DMS153 treated with DMSO at 0.1 percent for 48 hours (cell line): ENCODE measurements around the gene PUM2.
A peak's percentile ranks its signal among the peaks of the same experiment; 100 is the strongest.
"Not testable (repeated sequence)": the region's sequence is repeated elsewhere in the genome, so short reads cannot be mapped to it uniquely, and the experiment has no call there.

Source experiments
- DNase-seq: peaks from one replicate; lab custom pipeline; 2025; ENCODE audit not compliant: unreplicated experiment; lab: John Stamatoyannopoulos, UW

The PUM2 gene

DNA sequence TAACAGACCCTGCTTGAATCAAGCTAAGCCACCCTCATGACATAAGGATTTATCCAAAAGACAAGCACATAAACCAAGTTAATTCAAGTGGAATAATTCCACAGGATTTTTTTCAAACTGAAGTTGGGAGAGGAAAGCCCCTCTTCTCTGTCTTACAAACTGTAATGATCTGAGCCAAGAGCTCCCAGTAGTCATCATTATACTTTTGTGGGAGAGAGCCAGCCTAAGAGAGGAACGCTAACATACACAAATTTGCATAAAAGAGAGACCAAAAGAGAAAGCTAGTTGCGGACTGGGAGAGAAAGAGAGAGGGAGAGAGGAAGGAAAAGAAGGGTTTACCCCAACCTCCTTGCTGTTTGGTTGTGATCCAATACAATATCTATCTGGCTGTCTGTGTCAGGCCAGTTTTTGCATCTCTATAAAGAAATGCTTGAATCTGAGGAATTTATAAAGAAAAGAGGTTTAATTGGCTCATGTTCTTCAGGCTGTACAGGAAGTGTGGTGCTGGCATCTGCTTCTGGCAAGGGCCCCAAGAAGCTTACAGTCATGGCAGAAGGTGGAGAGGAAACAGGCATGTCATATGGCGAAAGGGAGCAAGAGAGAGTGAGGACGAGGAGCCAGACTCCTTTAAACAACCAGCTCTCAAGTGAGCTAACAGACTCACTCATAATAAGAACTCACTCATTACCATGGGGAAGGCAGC lies 20.8 kb upstream of the PUM2 start:
- no peak for DNase-seq

DNA sequence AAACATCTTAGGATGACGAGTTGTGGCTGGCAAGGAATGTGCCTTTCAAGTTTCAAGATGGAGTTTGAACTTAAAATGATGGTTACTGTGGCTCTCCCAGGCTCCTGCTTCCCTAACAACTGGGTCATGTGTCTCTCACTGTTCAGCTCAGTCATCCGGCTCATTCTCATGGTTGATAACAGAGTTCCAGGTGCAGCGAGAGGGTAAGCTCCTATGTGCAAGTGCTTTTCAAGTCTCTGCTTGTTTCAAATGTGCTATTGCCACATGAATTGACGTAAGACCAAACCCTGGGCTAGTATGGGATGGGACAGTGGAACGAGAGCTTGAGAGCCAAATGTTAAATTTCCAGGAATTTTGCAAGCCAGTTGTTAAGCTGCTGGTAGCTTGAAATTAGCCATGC lies 19.5 kb upstream of the PUM2 start:
- DNase-seq: no peak

- no peak for DNase-seq
Observed at GRCh38 chr2:20369366-20369765, 18.7 kb upstream of the PUM2 start.

DNA sequence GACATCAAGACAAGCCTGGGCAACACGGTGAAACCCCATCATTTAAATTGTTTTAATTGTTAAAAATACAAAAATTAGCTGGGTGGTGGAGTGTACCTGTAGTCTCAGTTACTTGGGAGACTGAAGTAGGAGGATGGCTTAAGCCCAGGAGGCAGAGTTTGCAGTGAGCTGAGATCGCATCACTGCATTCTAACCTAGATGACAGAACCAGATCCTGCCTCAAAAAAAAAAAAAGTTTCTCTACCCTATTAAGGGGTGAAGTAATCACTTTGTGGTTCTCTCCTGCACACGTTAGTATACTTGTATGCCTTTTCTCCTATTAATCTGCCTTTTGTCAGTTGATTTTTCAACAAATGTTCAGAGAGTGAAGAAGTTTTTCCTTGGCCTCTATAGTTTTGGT lies 18.1 kb upstream of the PUM2 start:
- no peak for DNase-seq

DNA sequence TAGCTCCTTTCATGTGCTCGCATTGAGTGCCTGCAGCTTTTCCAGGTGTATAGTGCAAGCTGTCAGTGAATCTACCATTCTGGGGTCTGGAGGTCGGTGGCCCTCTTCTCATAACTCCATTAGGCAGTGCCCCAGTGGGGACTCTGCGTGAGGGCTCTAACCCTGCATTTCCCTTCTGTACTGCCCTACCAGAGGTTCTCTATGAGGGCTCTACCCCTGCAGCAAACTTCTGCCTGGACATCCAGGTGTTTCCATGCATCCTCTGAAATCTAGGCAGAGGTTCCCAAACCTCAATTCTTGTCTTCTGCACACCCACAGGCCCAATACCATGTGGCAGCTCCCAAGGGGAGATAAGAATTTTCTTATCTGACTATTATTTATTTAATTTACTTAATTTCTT lies 17.3 kb upstream of the PUM2 start:
- not testable (repeated sequence) for DNase-seq

- DNase-seq: no peak
Observed at GRCh38 chr2:20366672-20367116, 16.1 kb upstream of the PUM2 start.

DNA sequence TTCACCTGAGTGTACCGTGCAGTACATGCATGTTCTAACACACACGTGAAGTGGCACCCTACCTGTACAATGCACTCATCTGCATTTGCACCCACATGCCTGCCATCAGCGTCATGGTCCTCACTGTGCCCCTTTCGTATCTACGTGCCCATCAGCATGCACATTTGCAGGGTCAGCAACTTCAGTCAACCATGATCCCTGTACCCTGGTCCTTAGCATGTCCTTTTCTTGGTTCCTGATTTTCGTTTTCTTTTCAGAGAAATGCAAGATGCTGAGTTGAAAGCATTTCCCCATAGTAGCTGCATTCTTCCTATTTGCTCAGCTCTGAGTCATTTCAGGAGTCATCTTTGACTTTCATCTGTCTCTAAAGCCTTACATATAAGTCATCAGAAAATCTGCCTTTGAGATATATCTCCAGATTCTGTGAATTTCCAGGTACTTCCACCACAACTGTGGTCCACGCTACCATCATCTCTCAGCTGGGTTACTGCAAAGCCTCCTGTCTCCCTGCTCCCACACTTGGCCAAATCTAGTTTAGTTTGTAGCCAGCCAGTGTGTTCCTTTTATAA lies 14.7 kb upstream of the PUM2 start:
- DNase-seq: no peak

GRCh38 chr2:20363578-20363977 lies 12.9 kb upstream of the PUM2 start:
- DNase-seq: no peak

DNA sequence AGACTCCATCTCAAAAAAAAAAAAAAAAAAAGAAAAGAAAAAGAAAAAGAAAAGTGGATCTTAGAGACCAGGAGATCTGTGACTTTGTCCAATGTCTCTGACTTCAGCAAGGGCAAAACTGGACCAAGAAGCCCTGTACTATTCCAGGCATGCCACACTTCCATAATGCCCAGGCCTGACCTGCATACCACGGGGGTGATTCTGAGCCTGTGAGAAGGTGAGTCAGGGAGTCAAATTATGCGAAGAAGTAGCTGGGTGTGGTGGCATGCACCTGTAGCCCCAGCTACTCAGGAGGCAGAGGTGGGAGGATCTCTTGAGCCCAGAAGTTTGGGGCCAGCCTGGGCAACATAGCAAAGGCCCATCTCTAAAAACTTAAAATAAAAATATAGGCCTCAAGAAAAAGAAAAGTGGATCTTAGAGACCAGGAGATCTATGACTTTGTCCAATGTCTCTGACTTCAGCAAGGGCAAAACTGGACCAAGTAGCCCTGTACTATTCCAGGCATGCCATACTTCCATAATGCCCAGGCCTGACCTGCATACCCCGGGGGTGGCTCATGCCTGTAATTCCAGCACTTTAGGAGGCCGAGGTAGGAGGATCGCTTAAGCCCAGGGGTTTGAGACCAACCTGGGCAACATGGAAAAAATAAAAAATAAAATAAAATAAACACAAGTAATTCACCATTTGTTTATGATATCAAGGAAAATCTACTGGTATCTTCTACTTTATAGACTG lies 12.2 kb upstream of the PUM2 start:
- no peak for DNase-seq

- no peak for DNase-seq
Observed at GRCh38 chr2:20361893-20362292, 11.2 kb upstream of the PUM2 start.

DNA sequence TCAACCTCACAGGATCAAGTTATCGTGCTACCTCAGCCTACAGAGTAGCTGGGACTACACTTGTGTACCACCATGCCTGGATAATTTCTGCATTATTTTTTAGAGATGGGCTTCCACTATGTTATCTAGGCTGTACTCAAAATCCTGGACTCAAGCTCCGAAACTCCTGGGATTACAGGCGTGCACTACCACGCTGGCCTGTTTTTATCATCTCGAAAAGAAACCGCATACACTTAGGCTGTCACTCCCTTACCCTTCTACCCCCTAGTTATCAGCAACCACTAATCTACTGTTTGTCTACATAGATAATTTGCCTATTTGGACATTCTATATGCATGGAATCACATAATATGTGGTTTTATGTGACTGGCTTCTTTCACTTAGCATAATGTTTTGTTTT lies 8.5 kb upstream of the PUM2 start:
- no peak for DNase-seq

- no peak for DNase-seq
Observed at GRCh38 chr2:20357638-20358389, 7.2 kb upstream of the PUM2 start.

DNA sequence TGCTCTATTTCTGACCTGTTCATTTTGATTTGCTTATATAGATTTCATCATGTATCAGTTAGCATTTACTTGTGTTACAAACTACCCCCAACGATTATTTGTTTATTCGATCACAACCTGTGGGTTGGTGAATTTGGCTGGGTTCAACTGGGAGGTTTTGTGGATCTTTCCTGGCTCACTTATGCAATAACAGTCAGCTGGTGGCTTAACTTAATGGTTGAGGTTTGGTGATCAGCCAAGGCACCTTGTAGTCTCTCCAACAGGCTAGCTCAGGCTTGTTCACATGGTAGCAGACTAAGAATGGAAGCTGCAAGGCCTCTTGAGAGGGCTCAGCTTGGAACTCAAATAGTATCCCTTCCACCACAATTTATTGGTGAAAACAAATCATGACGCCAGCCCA lies 5.4 kb upstream of the PUM2 start:
- DNase-seq: peak; percentile 53

DNA sequence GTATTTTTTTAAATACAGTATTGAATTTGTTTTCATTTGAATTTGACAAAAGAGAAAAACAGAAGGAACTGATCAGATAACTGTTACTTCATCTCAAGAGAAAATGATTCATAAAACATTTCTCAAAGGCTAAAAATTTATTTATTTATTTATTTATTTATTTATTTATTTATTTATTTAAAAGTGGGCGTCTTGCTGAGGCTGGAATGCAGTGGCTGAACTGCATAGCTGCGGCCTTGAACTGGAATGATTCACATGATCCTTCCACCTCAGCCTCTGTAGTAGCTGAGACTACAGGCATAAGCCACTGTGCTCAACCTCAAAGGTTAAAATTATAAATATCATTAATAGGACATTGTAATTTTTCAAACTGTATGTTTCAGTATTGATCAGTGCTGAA lies 4.5 kb upstream of the PUM2 start:
- DNase-seq: no peak

- DNase-seq: peak; percentile 32
Observed at GRCh38 chr2:20353241-20353992, 2.8 kb upstream of the PUM2 start.

DNA sequence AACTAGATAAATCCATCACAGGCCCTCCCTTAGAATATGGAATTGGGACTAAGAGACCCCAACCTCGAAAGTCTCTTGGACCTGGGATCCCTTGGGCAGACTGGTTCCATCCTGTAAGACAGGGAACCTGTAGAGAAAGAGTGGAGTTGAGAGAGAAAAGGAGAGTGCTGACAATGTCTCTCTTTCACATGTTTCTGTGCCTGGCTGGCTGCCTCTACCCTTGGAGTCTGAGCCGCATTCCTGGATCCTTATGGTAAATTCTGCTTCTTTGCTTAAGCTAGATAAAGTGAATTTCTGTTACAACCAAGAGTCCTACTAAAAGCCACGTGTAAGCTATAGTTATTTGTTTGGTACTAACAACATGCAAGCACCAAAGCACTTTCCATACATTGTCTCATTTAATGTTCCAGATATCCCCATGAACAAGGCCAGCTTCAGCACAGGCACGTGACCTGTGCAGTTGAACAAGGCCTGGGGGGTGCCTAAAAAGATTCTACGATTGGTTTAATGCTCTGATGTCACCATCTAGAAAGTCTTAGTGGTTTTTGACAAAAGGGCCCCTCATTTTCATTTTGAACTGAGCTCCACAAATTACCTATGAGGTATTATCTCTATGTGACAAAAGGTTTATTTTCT lies 2.1 kb upstream of the PUM2 start:
- no peak for DNase-seq

- DNase-seq: no peak
Observed at GRCh38 chr2:20352230-20352578, 1.6 kb upstream of the PUM2 start.

DNA sequence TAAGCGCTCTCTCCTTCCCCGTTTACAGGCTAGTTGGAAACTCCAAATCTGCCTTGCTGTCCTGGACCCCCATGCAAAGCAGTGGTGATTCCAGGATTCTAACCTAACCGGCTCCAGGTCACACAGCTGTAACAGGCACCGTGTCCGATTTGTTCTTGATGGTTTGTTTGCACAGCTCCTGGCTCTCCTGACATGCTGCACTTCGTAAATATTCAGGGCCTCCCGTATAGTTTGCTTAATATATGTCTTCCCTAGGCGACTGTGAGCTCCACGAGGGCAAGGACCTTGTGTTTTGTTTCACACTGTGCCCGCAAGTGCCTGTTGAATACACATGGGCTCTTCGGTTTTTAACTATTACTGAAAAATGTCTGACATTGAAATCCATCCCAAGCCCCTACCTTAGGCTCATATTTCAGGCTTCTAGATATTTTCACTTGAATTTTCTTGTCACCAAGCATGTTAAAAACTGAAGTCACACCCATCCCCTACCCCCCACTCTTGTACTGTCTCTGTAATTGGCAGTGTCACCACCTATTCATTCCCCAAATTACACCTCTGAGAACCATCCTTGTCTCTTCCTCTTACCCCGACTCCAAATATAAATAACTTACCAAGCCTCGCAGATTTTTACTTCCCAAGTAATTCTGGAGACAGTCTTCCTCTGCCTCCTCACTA lies 1.0 kb upstream of the PUM2 start:
- peak; percentile 26 for DNase-seq

- DNase-seq: no peak
Observed at GRCh38 chr2:20350041-20350712, 467 bp downstream of the PUM2 start.
